Endometrial microvascular endothelial cells (primary cell): ENCODE results near the gene STPG4. TPM values are rescaled to one million over a fixed set of nuclear protein-coding genes. Genes with fewer than 3 reads are reported as not detected.

ENCODE experiments used
- in situ Hi-C: cut with HindIII; loops from 2 replicates; pipeline ENCODE4 v1.10.0; 2017; ENCODE audit warnings: low sequenced_read_pairs, low pct_unique_long_range_greater_than_20kb; ENCODE audit errors: inconsistent ontology term
- total RNA-seq: library from RNA; depleted of rRNA; stranded (reverse); fragments of >200 nt; gene quantifications from one replicate; pipeline ENCODE4 v1.2.3, GENCODE V29; 2015; ENCODE audit errors: inconsistent ontology term

The STPG4 gene
- total RNA-seq, 1 donor from 2014 or later: not detected

GRCh38 chr2:47065771-47066380 is 89.2 kb downstream of the STPG4 start:
- in situ Hi-C loops: no loop called here

GRCh38 chr2:47065343-47065742 is 89.8 kb downstream of the STPG4 start:
- in situ Hi-C loops: no loop called here

- in situ Hi-C loops: no loop called here
These were observed 91.0 kb downstream of the STPG4 start for GRCh38 chr2:47064106-47064505.

- in situ Hi-C loops: no loop called here
These were observed 91.6 kb downstream of the STPG4 start for GRCh38 chr2:47063538-47063930.

- in situ Hi-C loops: no loop called here
These were observed 92.2 kb downstream of the STPG4 start for GRCh38 chr2:47062681-47063537.

- in situ Hi-C loops: no loop called here
These were observed 93.0 kb downstream of the STPG4 start for GRCh38 chr2:47061944-47062678.

- in situ Hi-C loops: no loop called here
These were observed 94.4 kb downstream of the STPG4 start for GRCh38 chr2:47060652-47061170.

- in situ Hi-C loops: no loop called here
These were observed 96.8 kb downstream of the STPG4 start for GRCh38 chr2:47058003-47058931.

GRCh38 chr2:47057687-47058002 is 97.5 kb downstream of the STPG4 start:
- in situ Hi-C loops: no loop called here

GRCh38 chr2:47056868-47057686 is 98.0 kb downstream of the STPG4 start:
- in situ Hi-C loops: no loop called here

- in situ Hi-C loops: no loop called here
These were observed 98.7 kb downstream of the STPG4 start for GRCh38 chr2:47056374-47056773.

GRCh38 chr2:47054868-47055267 is 100.2 kb downstream of the STPG4 start:
- in situ Hi-C loops: no loop called here

- in situ Hi-C loops: no loop called here
These were observed 101.0 kb downstream of the STPG4 start for GRCh38 chr2:47054036-47054555.

- in situ Hi-C loops: no loop called here
These were observed 102.3 kb downstream of the STPG4 start for GRCh38 chr2:47052847-47053246.

- in situ Hi-C loops: no loop called here
These were observed 103.5 kb downstream of the STPG4 start for GRCh38 chr2:47051562-47051961.

- in situ Hi-C loops: no loop called here
These were observed 104.3 kb downstream of the STPG4 start for GRCh38 chr2:47050762-47051161.

- in situ Hi-C loops: no loop called here
These were observed 104.9 kb downstream of the STPG4 start for GRCh38 chr2:47050021-47050760.
